Activated CD4-positive, alpha-beta T cell treated with anti-CD3 and anti-CD28 coated beads, Interleukin-2, amount 50 U/mL, for 16 hours (primary cell): ENCODE data around the gene OR2K2.
"Not testable (repeated sequence)": the region's sequence is repeated elsewhere in the genome, so short reads cannot be mapped to it uniquely, and the experiment has no call there.

Experiments used
- DNase-seq: peaks from one replicate; pipeline ENCODE4 v3.0.0-alpha.2; 2020

OR2K2 gene

GRCh38 chr9:111297066-111297824 lies 32.8 kb downstream of the OR2K2 start:
- DNase-seq = no peak

- DNase-seq = no peak
These were observed 35.2 kb downstream of the OR2K2 start for GRCh38 chr9:111294691-111295451.

GRCh38 chr9:111287127-111287526 lies 42.9 kb downstream of the OR2K2 start:
- DNase-seq = no peak

GRCh38 chr9:111284703-111285102 lies 45.3 kb downstream of the OR2K2 start:
- DNase-seq = no peak

- no peak for DNase-seq
These were observed 47.2 kb downstream of the OR2K2 start for GRCh38 chr9:111282845-111283244.

- not testable (repeated sequence) for DNase-seq
These were observed 49.2 kb downstream of the OR2K2 start for GRCh38 chr9:111280795-111281194.
